Epithelial cell of proximal tubule (primary cell): ENCODE results near the gene ULK4. TPM values are rescaled to one million over a fixed set of nuclear protein-coding genes. Genes with fewer than 3 reads are reported as not detected.
A peak's percentile ranks its signal among the peaks of the same experiment; 100 is the strongest.

ENCODE experiments used
- DNase-seq: peaks from one replicate; pipeline ENCODE4 v3.0.0-alpha.2; 2011; ENCODE audit warnings: low read depth
- H3K4me3 ChIP-seq: 2 replicates; pipeline ENCODE4 v1.5.1; 2011; ENCODE audit warnings: low read depth, mild to moderate bottlenecking, low read length
- total RNA-seq: library from RNA; depleted of rRNA; stranded (reverse); fragments of >200 nt; gene quantifications from 2 replicates; pipeline ENCODE4 v1.2.3, GENCODE V29; 2015
- TF ChIP-seq, protein P1 (sequence below): conservative IDR thresholded peaks from 2 replicates; pipeline ENCODE4 v1.5.1; 2012; ENCODE audit warnings: low read depth, mild to moderate bottlenecking, low read length

The ULK4 gene
- total RNA-seq, 1 donor from 2014 or later, result 2.2 TPM

DNA sequence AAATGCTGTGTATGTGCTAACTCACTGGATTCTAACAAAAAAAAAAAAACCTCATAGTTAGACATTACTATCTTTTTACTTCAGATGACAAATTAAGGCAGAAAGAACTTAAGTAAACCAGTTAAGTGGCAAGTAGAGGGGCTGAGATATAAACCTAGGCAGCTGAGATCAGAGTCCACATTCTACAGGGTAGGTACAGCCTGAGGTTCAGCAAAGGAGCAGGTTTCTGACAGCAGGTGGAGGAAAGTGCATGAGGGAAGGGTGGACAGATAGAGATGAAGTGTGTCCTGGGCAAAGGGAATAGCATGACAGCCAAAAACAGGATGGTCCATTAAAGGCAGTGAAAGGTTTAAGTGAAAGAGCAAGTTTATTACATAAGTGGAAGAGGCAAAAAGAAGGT lies 329.2 kb downstream of the ULK4 start:
- TF ChIP-seq, protein P1, sequence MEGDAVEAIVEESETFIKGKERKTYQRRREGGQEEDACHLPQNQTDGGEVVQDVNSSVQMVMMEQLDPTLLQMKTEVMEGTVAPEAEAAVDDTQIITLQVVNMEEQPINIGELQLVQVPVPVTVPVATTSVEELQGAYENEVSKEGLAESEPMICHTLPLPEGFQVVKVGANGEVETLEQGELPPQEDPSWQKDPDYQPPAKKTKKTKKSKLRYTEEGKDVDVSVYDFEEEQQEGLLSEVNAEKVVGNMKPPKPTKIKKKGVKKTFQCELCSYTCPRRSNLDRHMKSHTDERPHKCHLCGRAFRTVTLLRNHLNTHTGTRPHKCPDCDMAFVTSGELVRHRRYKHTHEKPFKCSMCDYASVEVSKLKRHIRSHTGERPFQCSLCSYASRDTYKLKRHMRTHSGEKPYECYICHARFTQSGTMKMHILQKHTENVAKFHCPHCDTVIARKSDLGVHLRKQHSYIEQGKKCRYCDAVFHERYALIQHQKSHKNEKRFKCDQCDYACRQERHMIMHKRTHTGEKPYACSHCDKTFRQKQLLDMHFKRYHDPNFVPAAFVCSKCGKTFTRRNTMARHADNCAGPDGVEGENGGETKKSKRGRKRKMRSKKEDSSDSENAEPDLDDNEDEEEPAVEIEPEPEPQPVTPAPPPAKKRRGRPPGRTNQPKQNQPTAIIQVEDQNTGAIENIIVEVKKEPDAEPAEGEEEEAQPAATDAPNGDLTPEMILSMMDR, result no peak
- no peak overlapping the region for H3K4me3 ChIP-seq
- no peak for DNase-seq

DNA sequence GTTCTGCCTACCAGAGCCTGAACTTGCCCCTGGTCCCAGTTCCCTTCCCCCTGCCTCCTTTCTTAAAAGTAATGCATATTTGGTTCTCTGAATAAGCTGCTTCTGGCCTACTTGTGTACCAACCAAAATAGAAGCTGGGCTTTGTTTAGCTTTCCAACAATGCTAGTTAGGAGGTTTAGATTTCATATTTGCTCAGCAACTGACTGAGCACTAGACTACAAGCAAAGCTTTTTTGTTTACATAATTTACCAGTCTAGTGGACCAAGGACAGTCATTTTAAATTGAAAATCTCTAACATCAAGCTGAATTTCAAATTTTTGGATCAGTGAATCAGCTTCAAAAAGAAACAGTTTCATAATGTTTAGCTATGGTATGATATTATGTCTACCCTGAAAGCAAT lies 331.2 kb downstream of the ULK4 start:
- no peak for DNase-seq
- TF ChIP-seq, protein P1, result no peak
- H3K4me3 ChIP-seq, result no peak overlapping the region

DNA sequence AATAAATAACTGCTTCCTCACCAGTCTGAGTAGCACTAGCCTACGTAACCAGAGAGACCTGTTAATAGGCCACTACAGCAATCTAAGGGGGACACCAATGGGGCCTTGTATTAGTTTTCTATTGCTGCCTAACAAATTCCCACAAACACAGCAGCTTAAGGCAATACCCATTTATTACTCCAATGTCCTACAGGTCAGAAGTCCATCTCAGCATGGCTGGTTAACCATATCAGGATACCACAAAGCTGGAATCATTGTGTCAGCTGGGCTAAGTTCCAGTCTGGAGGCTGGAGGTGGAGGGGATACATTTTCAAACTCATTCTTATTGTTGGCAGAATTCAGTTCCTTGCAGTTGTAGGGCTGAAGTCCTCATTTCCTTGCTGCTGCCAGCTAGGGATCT lies 331.9 kb downstream of the ULK4 start:
- no peak overlapping the region for H3K4me3 ChIP-seq
- peak; percentile 47 for DNase-seq
- TF ChIP-seq, protein P1, result no peak

DNA sequence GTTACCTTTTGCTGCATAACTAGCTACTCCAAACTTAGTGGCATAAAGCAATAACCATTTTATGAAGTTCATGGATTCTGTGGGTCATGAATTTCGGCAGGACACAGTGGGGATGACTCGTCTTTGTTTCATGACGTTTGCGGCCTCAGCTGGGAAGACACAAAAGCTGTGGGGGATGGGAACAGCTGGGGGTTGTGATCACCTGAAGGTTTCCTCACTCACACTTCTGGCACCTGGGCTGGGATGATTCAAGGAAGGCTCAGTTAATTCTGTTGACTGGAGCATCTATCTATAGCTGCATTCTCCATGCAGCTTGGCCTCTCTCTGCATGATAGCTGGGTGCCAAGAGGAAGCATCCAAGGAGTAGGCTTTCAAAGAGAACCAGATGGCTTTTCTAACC lies 332.8 kb downstream of the ULK4 start:
- no peak for DNase-seq
- H3K4me3 ChIP-seq, result no peak overlapping the region
- TF ChIP-seq, protein P1, result no peak

DNA sequence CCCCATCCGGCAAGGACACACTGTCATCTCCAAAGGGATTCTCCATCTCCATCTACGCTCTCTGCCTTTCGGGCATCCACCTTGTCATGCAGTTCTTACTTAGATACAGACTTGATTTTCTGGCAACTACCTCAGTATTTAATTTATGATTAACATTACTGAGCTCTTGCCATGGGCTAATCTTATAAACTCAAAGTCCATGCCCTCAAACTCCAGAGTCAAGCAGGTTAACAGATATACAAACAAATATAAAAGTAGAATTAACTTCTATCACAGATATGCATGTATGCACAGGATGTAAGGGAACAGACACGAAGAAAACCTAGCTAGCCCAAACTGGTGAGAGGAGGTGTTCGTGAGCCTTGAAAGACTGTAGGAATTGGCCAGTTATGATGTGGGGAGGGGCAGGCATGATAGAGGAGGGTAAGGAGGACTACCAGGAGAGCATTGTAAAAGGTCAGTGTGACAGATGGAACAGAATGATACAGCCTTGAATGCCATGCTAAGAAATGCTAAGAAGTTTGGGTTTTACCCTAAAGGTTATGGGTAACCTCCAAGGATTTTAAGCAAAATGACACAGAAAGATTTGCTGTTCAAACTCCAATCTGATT lies 334.3 kb downstream of the ULK4 start:
- H3K4me3 ChIP-seq, result no peak overlapping the region
- TF ChIP-seq, protein P1, result no peak
- no peak for DNase-seq

DNA sequence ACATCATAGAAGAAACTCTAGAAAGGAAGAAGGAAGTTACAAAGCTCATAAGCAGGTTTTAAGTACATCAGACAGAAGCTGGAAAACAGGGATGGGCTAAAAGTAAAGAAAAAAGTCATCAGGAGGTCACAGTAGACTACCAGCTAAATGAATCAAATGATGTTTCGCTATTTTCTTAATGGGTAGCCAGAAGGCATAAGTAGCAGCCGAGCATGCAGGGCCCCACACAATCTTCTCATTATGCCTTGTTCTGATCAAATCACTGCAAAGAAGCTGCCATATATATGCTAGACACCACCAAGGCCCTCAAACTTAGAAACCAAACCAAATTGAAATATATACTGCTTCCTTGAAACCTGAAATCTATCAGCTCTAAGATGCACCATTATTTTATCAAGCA lies 349.1 kb downstream of the ULK4 start:
- TF ChIP-seq, protein P1, result no peak
- H3K4me3 ChIP-seq, result no peak overlapping the region
- DNase-seq, result no peak

DNA sequence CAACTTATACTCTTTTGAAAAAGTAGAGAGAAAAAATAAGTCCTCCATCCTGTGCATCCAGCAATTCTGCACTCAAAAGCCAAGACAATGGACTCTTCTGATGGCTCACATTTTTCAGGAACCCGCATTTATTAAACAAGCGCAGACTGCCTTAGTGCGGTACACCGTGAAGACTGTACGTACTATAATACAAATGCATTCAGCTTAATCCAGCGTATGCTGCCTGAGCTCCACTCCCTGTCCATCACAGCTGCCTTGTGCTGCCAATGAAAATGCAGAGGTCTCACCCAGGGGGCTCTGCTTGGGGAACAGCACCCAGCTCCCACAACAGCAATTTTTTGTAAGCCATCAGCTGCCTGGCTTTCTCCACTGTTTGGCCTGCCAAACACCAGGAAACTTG lies 350.9 kb downstream of the ULK4 start:
- H3K4me3 ChIP-seq, result no peak overlapping the region
- TF ChIP-seq, protein P1, result no peak
- DNase-seq, result no peak
